OCI-LY1 (cell line): Measurements from ENCODE around the gene RANBP9.

ENCODE experiments used
- EZH2 ChIP-seq: fragments of 200-600 bp; sonication (generic), shearing (Covaris generic); IDR thresholded peaks from 2 replicates; pipeline ENCODE4 v1.8.0; 2017; ENCODE audit warnings: borderline replicate concordance, mixed run types, mild to moderate bottlenecking, antibody characterized with exemption, low read length, moderate library complexity, mixed read lengths
- TF ChIP-seq, protein P1 (sequence below): fragments of 200-600 bp; sonication (generic), shearing (Covaris generic); IDR thresholded peaks from 2 replicates; pipeline ENCODE4 v1.5.1; 2017; ENCODE audit warnings: mild to moderate bottlenecking, antibody characterized with exemption, low read length, moderate library complexity, mixed read lengths

GRCh38 chr6:13660273-13660672 is 51.4 kb downstream of the RANBP9 start:
- TF ChIP-seq, protein P1, sequence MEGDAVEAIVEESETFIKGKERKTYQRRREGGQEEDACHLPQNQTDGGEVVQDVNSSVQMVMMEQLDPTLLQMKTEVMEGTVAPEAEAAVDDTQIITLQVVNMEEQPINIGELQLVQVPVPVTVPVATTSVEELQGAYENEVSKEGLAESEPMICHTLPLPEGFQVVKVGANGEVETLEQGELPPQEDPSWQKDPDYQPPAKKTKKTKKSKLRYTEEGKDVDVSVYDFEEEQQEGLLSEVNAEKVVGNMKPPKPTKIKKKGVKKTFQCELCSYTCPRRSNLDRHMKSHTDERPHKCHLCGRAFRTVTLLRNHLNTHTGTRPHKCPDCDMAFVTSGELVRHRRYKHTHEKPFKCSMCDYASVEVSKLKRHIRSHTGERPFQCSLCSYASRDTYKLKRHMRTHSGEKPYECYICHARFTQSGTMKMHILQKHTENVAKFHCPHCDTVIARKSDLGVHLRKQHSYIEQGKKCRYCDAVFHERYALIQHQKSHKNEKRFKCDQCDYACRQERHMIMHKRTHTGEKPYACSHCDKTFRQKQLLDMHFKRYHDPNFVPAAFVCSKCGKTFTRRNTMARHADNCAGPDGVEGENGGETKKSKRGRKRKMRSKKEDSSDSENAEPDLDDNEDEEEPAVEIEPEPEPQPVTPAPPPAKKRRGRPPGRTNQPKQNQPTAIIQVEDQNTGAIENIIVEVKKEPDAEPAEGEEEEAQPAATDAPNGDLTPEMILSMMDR = no peak
- TF ChIP-seq EZH2 = no peak
